ENCODE measurements around the gene ENTHD1.

The ENTHD1 gene

GRCh38 chr22:39839204-39839603 lies 54.4 kb downstream of the ENTHD1 start:
- FAIRE-seq, result no peak

DNA sequence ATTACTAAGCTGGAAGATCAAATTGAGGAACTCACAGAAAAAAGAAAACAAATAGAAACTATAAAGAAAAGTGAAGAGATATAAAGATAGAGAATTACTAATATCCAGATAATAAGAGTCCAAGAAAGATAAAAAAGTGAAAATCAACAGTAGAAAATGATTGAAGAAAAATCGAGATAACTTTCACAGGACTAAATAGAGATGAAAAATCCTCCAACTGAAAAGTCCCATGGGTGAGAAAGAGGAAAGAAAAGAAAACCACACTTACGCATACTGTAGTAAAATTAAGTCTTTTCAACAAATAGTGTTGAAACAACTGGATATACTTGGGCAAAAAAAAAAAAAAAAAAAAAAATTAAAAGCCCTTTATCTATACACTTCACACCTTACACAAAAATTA lies 60.0 kb downstream of the ENTHD1 start:
- no peak for FAIRE-seq

- no peak for FAIRE-seq
These were observed 60.5 kb downstream of the ENTHD1 start for GRCh38 chr22:39833093-39833492.

- FAIRE-seq, result no peak
These were observed 60.9 kb downstream of the ENTHD1 start for GRCh38 chr22:39832627-39833074.

DNA sequence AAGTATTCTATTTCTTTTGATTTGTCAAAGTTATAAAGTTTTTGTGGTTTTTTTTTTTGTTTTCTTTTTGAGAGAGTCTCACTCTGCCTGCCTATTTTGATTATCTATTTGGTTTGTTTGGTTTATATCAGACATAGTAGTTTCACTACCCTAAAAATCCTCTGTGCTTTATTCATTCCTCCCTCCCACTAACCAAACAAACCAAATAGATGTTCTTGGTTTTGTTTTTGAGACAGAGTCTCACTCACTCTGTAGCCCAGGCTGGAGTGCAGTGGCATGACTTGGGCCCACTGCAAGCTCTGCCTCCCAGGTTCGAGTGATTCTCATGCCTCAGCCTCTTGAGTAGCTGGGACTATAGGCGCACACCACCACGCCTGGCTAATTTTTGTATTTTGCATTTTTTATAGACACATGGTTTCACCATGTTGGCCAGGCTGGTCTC lies 67.9 kb downstream of the ENTHD1 start:
- no peak for FAIRE-seq

DNA sequence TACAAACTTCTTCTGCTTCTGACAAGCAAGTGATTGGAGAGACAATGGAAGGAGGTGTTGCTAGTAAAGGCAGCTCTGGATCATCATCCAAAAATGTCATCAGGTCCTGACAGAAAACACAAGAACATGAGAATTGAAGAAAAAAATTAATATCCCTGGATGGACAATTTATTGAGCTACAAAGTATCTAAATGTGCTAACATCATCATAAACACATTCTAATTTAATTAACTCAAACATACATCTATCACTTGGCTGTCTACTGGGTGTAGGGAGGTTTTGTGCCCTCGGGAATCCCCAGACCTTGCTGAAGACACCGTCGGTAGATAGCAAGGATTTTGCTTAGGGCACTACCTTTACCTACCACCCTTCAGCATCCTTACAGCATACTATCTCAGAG lies 72.6 kb downstream of the ENTHD1 start:
- no peak for FAIRE-seq

DNA sequence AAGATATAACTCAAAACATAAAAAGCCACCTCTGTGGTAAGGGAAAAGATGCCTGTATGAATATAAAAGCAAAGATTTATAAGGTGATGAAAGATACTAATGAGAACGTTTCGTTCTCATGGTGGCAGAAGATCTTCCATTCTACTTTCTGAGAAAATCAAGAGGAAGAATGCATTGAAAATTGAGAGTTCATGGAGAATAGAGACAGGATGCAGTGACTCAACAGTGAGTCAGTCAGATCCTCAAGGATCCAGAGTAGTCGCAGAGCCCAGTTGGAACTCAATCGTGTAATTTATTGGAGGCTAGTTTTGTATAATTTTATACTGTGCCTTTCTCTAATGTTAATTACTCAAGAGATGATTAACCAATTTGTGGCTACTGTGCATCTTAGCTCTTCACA lies 73.3 kb downstream of the ENTHD1 start:
- FAIRE-seq, result no peak

DNA sequence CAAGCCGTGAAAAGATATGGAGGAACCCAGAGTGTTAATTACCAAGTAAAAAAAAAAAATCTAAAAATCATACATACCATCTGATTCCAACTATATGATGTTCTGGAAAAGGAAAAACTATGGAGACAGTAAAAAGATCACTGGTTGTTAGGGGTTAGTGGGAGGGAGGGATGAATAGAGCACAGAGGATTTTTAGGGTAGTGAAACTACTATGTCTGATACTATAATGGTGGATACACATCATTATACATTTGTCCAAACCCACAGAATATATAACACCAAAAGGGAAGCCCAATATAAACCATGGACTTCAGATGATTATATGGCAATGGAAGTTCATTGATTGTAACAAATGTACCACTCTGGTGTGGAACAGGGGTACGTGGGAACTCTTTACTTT lies 74.1 kb downstream of the ENTHD1 start:
- no peak for FAIRE-seq

DNA sequence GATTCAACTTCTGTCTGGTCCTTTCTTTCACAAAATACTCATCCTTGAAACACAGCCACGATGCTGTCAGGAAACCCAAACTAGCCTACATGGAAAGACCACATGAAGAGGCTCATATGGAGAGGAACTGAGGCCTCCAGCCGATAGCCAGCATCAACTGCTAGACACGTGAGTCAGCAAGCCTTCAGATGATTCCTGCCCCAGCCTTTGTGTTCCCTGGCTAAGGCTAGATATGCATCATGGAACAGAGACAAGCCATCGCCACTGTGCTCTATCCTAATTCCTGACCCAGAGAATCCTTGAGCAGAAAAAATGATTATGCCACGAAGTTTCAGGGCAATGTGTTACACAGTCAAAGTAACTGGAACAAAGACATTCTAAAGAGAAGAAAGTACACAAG lies 75.5 kb downstream of the ENTHD1 start:
- FAIRE-seq, result no peak

DNA sequence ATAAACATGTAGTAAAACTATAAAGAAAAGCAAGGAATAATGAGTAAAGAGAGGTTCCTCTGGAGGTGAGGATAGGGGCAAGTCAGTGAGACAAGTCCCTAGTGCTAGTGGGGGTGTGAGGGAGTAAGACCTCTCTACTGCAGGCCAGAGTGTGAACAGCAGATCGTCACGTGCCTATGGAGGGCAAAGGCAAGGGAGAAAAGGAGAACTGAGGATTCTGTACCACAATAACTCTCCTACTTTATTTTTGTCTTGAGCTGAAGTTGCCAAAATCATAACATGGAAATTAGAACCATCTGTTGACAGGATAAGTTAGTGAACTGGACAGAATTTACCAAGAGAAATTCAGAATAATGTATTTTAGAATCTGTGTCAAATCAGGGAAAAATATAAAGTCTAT lies 77.6 kb downstream of the ENTHD1 start:
- FAIRE-seq, result no peak

DNA sequence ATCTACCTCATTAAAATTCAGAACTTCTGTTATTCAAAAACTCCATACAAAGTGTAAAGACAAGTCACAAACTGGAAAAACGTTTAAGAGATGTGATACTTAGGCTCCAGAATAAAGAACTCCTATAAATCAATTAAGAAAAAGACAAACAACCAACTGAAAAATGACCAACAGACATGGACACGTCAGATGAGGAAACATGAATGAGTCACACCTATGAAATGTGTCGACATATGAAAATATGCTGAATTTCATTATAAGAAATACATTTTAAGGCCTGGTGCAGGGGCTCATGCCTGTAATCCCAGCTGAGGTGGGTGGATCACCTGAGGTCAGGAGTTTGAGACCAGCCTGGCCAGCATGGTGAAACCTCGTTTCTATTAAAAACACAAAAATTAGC lies 78.7 kb downstream of the ENTHD1 start:
- FAIRE-seq, result no peak

GRCh38 chr22:39809772-39810557 lies 83.6 kb downstream of the ENTHD1 start:
- FAIRE-seq, result no peak

GRCh38 chr22:39808081-39808480 lies 85.5 kb downstream of the ENTHD1 start:
- FAIRE-seq, result no peak

DNA sequence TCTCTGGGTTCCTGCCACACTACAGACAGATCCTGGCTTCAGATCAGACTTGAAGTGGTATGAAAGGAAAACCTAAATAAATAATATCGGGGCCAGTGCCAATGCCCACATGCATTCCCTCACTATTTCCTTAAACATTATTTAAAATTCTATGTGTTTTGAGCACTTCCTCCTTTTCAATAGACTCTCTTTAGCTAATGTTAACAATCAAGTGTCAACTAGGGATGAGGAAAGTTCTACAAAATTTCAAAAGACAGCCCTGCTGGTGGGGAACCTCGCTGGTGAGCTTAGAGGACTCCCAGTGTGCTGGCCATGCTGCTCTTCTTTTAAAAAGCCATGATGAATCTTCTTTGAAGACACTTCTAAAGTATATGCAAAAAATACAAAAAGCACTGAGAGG lies 87.5 kb downstream of the ENTHD1 start:
- FAIRE-seq, result no peak

DNA sequence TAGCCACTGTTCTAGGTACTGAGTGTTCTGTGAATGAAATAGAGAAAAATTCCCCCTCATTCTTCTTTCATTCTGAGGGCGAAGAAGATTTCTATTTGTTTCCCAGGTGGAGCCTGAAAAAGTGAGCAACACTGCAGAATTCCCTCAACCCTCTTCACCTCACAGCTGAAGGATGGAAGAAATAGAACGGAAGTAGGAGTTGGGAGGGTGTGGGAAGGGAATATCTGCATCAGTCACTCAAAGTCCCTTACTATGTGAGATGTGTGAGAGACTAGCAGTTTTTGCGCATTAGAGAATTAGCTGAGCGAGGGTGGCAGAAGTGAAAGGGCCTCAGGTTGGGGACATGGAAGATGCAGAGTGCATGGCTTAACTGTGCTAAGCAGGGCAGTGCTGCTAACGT lies 88.4 kb downstream of the ENTHD1 start:
- no peak for FAIRE-seq

DNA sequence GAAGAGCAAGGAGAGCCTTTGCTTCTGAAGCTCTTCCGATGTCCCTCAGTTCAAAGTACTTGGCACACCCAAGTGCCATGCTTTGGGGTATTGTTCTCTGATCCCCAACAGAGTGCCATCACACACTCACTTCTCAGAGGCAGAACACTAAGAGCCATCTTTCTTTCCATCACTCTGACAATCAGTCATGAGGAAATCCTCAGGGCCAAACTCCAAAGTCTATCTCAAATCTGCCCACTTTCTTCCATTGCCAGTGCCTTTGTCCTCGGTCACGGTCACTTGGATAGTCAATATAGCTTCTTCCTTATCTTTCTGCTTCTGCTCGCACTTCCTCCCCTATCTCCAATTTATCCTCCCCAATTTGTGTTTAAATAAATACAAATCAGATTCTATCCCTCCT lies 90.9 kb downstream of the ENTHD1 start:
- no peak for FAIRE-seq

- no peak for FAIRE-seq
These were observed 92.6 kb downstream of the ENTHD1 start for GRCh38 chr22:39800790-39801520.

- FAIRE-seq, result no peak
These were observed 95.9 kb downstream of the ENTHD1 start for GRCh38 chr22:39797528-39798147.

DNA sequence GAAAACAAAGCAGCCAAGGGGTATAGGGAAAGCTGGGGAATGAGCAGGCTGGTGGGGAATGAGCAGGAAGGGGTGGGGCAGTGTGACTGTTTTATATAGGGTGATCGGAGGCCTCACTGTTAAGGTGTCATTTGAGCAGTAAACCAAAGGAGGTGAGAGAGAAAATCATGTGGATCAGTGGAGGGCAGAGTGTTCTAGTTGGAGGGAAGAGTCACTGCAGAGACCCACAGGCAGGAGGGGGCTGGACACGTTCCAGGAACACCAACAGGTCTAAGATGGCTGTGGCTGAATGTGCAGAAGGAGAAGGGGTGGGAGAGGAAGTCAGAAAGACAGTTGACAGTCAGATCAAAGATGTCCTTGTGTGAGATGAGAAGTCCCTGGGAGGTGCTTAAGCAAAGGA lies 103.8 kb downstream of the ENTHD1 start:
- no peak for FAIRE-seq

- no peak for FAIRE-seq
These were observed 108.3 kb downstream of the ENTHD1 start for GRCh38 chr22:39785232-39785631.

DNA sequence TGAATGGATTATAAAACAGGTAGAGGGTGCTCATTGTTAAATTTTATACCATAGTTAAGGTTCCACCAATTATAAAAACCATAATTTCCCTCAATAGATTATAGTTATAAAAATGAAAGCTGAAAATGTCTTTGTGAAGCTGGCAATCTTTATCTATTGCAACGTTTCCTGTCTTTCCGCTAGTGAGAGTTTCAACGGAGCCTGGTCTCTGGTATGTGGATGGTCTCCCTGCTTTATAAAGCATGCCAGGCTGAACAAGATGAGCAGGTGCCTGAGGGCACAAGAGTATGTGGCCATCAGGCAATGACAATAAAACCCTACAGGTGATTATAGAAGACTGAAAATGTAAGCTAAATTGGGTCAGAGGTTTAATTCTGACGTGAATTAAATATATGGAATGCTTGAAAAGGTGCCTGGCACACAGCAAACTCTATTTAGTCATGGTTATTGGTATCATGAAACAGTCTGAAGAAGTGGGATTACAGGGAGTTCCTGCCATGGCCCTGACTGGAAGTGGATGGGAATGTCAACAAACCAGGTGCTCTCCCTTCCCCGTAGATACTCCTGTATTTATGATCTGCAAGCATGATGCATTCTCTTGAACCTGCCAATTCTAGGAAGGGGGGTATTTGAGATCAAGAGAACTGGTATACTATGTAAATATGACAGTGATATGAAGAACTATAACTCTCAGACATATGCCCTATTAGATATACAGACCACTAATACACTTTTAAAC lies 115.7 kb downstream of the ENTHD1 start:
- FAIRE-seq, result no peak

DNA sequence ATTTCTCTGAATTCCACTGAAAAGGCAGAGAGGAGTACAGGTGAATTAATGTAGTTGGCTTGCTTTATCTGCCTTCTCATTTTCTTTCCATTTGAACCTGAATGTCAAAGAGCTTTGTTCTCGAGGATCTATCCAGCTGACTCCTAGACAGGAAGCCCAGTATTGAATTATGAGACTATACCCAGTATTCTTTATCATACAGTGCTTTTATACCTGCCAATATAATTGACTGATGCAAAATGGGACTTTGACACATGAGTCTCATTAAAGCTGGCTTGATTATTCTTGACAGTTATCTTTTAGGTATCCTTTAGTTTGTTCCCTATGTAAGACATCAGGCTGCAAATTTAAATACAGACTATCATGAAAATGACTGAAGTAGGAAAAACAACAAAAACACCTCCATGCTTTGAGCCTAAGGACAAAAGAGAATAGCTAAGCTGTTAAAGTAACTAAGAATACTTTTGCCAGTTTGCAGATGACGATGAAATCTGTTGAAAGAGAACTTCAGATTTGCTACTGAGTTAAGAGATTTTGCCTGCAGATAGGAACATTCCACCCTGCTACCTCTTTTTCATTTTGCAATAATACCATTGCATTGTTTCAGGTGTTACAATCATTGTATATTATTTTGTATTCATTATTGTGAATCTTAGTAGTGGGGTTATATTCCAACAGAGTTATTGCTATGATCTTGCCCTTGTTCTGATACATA lies 117.1 kb downstream of the ENTHD1 start:
- FAIRE-seq, result no peak

All from A204.1 (cell line).